Embryonic facial prominence (tissue), 1 donor: ENCODE results near the gene ITPR2.

Experiments used
- DNase-seq: peaks from one replicate; pipeline ENCODE4 v3.0.0-alpha.2; 2016; ENCODE audit errors: extremely low spot score

Gene ITPR2

GRCh38 chr12:26399381-26399780 is 433.6 kb downstream of the ITPR2 start:
- no peak for DNase-seq

- DNase-seq: no peak
These were observed 436.6 kb downstream of the ITPR2 start for GRCh38 chr12:26396402-26396801.

- DNase-seq: no peak
These were observed 443.7 kb downstream of the ITPR2 start for GRCh38 chr12:26389343-26389742.

- no peak for DNase-seq
These were observed 448.5 kb downstream of the ITPR2 start for GRCh38 chr12:26384536-26384935.

- no peak for DNase-seq
These were observed 450.0 kb downstream of the ITPR2 start for GRCh38 chr12:26383041-26383440.

GRCh38 chr12:26380897-26381296 is 452.1 kb downstream of the ITPR2 start:
- no peak for DNase-seq

GRCh38 chr12:26379777-26380467 is 453.1 kb downstream of the ITPR2 start:
- DNase-seq: no peak

GRCh38 chr12:26378711-26379110 is 454.3 kb downstream of the ITPR2 start:
- DNase-seq: no peak

GRCh38 chr12:26374934-26375680 is 457.9 kb downstream of the ITPR2 start:
- no peak for DNase-seq

- no peak for DNase-seq
These were observed 459.1 kb downstream of the ITPR2 start for GRCh38 chr12:26373606-26374495.

GRCh38 chr12:26372866-26373265 is 460.1 kb downstream of the ITPR2 start:
- DNase-seq: no peak

GRCh38 chr12:26370098-26370497 is 462.9 kb downstream of the ITPR2 start:
- DNase-seq: no peak

GRCh38 chr12:26369588-26369987 is 463.4 kb downstream of the ITPR2 start:
- DNase-seq: no peak

- no peak for DNase-seq
These were observed 464.8 kb downstream of the ITPR2 start for GRCh38 chr12:26367991-26368730.

GRCh38 chr12:26361964-26362363 is 471.0 kb downstream of the ITPR2 start:
- no peak for DNase-seq

GRCh38 chr12:26360062-26360461 is 472.9 kb downstream of the ITPR2 start:
- DNase-seq: no peak

GRCh38 chr12:26359576-26359975 is 473.4 kb downstream of the ITPR2 start:
- no peak for DNase-seq

- no peak for DNase-seq
These were observed 474.3 kb downstream of the ITPR2 start for GRCh38 chr12:26358651-26359050.

- DNase-seq: no peak
These were observed 485.7 kb downstream of the ITPR2 start for GRCh38 chr12:26347300-26347699.

GRCh38 chr12:26346736-26347135 is 486.3 kb downstream of the ITPR2 start:
- no peak for DNase-seq

GRCh38 chr12:26345471-26346003 is 487.5 kb downstream of the ITPR2 start:
- no peak for DNase-seq
